NCI-H69 (cell line): Measurements from ENCODE around the gene KLHL11.

ENCODE experiments used
- DNase-seq: peaks from one replicate; lab custom pipeline; 2025; lab: John Stamatoyannopoulos, UW

The KLHL11 gene

GRCh38 chr17:41810659-41811548 is 54.3 kb downstream of the KLHL11 start:
- no peak for DNase-seq

- no peak for DNase-seq
These were observed 58.4 kb downstream of the KLHL11 start for GRCh38 chr17:41806685-41807445.
